ENCODE measurements around the gene OGT.

GRCh38 chrX:71558920-71559319 lies 26.0 kb downstream of the OGT start:
- no peak for TF ChIP-seq POLR2AphosphoS5 (IDR thresholded peaks at IDR 0.05; ENCODE audit: low read depth, low read length)
- no peak for TF ChIP-seq REST (IDR thresholded peaks at IDR 0.05; ENCODE audit: insufficient read depth in 1 of 2, low read depth in 2 of 2, low read length in 2 of 2)

Measured in PFSK-1 (cell line).